Colonic mucosa (tissue), 4 donors: Measurements from ENCODE around the gene AUTS2. TPM values are rescaled to one million over a fixed set of nuclear protein-coding genes. Genes with fewer than 3 reads are reported as not detected.

Source experiments
- DNase-seq: peaks from one replicate; pipeline ENCODE4 v3.0.0-alpha.2; 2020
- H3K27ac ChIP-seq: fragments of 200-600 bp; one replicate; pipeline ENCODE4 v1.8.0; 2021
- H3K27me3 ChIP-seq: fragments of 200-600 bp; one replicate; pipeline ENCODE4 v1.8.0; 2021
- H3K36me3 ChIP-seq: fragments of 200-600 bp; one replicate; pipeline ENCODE4 v1.8.0; 2021
- H3K4me1 ChIP-seq: fragments of 200-600 bp; one replicate; pipeline ENCODE4 v1.8.0; 2021; ENCODE audit warnings: mild to moderate bottlenecking
- H3K4me3 ChIP-seq: fragments of 200-600 bp; one replicate; pipeline ENCODE4 v1.8.0; 2021
- H3K9ac ChIP-seq, 2 donors: one replicate each; pipeline ENCODE4 v1.7.0; 2013; ENCODE audit warnings: control low read depth in 2 of 2, low read depth in 2 of 2, low read length in 2 of 2
- H3K9me3 ChIP-seq: fragments of 200-600 bp; one replicate; pipeline ENCODE4 v1.8.0; 2021
- CTCF ChIP-seq: fragments of 200-600 bp; IDR thresholded peaks from one replicate; pipeline ENCODE4 v1.8.0; 2022; ENCODE audit warnings: antibody characterized with exemption, mild to moderate bottlenecking
- intact Hi-C: fragments of 100-400 bp; cut with DNase I; formaldehyde crosslinking; loops from one replicate; pipeline ENCODE4 v1.14.1; 2022
- total RNA-seq, 2 donors: library from RNA; stranded (reverse); fragmentation: NEBNext Ultra II Directional in 1 of 2; extraction: Animal tissue kit (Norgen Biotek cat#: 25700) in 1 of 2; gene quantifications; one replicate each; pipeline ENCODE4 v1.2.1, GENCODE V29; 2021
- donor health status: healthy.
- donor health status: DM: no; HTN: no; CAD: no.
- donor health status: DM: no; HTN: no; CAD: no.

The AUTS2 gene
- total RNA-seq, 2 donors from 2014 or later = 39.8 to 42.3 TPM

GRCh38 chr7:70487886-70488285, 889.6 kb downstream of the AUTS2 start:
- no peaks in the 10 kb centered on the region for H3K4me1 ChIP-seq
- H3K9me3 ChIP-seq = no peaks in the 10 kb centered on the region
- H3K4me3 ChIP-seq = no peak overlapping the region
- H3K9ac ChIP-seq = no peak overlapping the region
- no peaks in the 10 kb centered on the region for H3K27me3 ChIP-seq
- no peaks in the 10 kb centered on the region for H3K36me3 ChIP-seq
- no peak for DNase-seq
- TF ChIP-seq CTCF = no peak
- intact Hi-C loops = no loop called here
- no peak overlapping the region for H3K27ac ChIP-seq

- H3K4me3 ChIP-seq = no peak overlapping the region
- H3K4me1 ChIP-seq = no peaks in the 10 kb centered on the region
- intact Hi-C loops = no loop called here
- no peak for DNase-seq
- no peaks in the 10 kb centered on the region for H3K27me3 ChIP-seq
- H3K9ac ChIP-seq = no peak overlapping the region
- H3K9me3 ChIP-seq = no peaks in the 10 kb centered on the region
- H3K27ac ChIP-seq = no peak overlapping the region
- TF ChIP-seq CTCF = no peak
- no peaks in the 10 kb centered on the region for H3K36me3 ChIP-seq
Measured at GRCh38 chr7:70489813-70490212, 891.5 kb downstream of the AUTS2 start.

DNA sequence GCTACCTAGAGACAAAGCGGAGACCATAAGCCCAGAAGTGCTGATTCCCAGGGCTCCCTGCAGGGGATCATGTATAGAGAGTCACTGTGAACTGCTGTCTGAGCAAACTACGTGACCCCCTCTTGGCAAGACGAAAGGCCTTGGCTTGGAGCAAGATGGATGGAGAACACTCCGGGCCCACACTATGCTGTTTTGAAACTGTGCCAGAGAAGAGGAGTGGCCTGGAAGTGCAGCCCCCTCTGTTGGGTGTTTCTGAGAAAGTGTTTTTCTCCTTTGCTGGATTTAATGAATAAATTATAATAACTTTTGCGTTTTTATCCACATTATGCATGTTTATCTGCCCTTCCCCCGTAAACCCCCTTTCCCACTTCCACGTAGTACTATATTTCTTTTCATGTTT, 894.4 kb downstream of the AUTS2 start:
- TF ChIP-seq CTCF = no peak
- no peaks in the 10 kb centered on the region for H3K4me1 ChIP-seq
- no peak overlapping the region for H3K4me3 ChIP-seq
- H3K27ac ChIP-seq = no peak overlapping the region
- no peaks in the 10 kb centered on the region for H3K36me3 ChIP-seq
- no peak for DNase-seq
- intact Hi-C loops = no loop called here
- H3K9me3 ChIP-seq = no peaks in the 10 kb centered on the region
- no peak overlapping the region for H3K9ac ChIP-seq
- H3K27me3 ChIP-seq = no peaks in the 10 kb centered on the region

GRCh38 chr7:70494225-70495032, 896.2 kb downstream of the AUTS2 start:
- no peak for DNase-seq
- no peaks in the 10 kb centered on the region for H3K36me3 ChIP-seq
- intact Hi-C loops = no loop called here
- no peaks in the 10 kb centered on the region for H3K4me1 ChIP-seq
- no peak overlapping the region for H3K9ac ChIP-seq
- H3K4me3 ChIP-seq = no peak overlapping the region
- TF ChIP-seq CTCF = no peak
- H3K27ac ChIP-seq = no peak overlapping the region
- H3K27me3 ChIP-seq = no peaks in the 10 kb centered on the region
- H3K9me3 ChIP-seq = no peaks in the 10 kb centered on the region

GRCh38 chr7:70495033-70495376, 896.7 kb downstream of the AUTS2 start:
- DNase-seq = no peak
- no peak overlapping the region for H3K9ac ChIP-seq
- H3K27ac ChIP-seq = no peak overlapping the region
- no peaks in the 10 kb centered on the region for H3K9me3 ChIP-seq
- no peak for TF ChIP-seq CTCF
- H3K36me3 ChIP-seq = no peaks in the 10 kb centered on the region
- intact Hi-C loops = no loop called here
- H3K4me3 ChIP-seq = no peak overlapping the region
- H3K27me3 ChIP-seq = no peaks in the 10 kb centered on the region
- no peaks in the 10 kb centered on the region for H3K4me1 ChIP-seq
